SKM-1 treated with dmso at 0.1 percent for 144 hours (cell line): ENCODE measurements around the gene KRTAP26-1.

Source experiments
- DNase-seq: peaks from one replicate; lab custom pipeline; 2025; ENCODE audit not compliant: unreplicated experiment; lab: John Stamatoyannopoulos, UW

The KRTAP26-1 gene

GRCh38 chr21:30271611-30272010 is 48.5 kb downstream of the KRTAP26-1 start:
- DNase-seq, result no peak

- no peak for DNase-seq
These were observed 49.0 kb downstream of the KRTAP26-1 start for GRCh38 chr21:30271156-30271555.

- no peak for DNase-seq
These were observed 50.1 kb downstream of the KRTAP26-1 start for GRCh38 chr21:30269803-30270530.
